ENCODE data around the gene TAF11L10. TPM values are rescaled to one million over a fixed set of nuclear protein-coding genes. Genes with fewer than 3 reads are reported as not detected.

Gene TAF11L10
- total RNA-seq, 1 experiment from 2014 or later, result not detected

- H3K14ac ChIP-seq (ENCODE audit: insufficient read depth, low read length), result no peak overlapping the region
- Mint-ChIP-seq H3K27ac (no peak overlapping the region), H3K27me3 (ENCODE audit: low read depth) (no peaks in the 10 kb centered on the region), H3K4me3 (no peak overlapping the region), H3K9me3 (no peaks in the 10 kb centered on the region; a peak in 1 of 5 replicates), H3K4me1 (no peaks in the 10 kb centered on the region), H3K36me3 (ENCODE audit: insufficient read depth in 1 of 3, low read depth in 3 of 3) (no peaks in the 10 kb centered on the region)
- no peak overlapping the region for H3K9ac ChIP-seq (ENCODE audit: extremely low read depth, insufficient read length, low read length)
- no peak overlapping the region for H4K8ac ChIP-seq (replicated peaks; ENCODE audit: insufficient read length, low read depth, low read length)
- DNase-seq, result no peak
- H4K91ac ChIP-seq (ENCODE audit: insufficient read length, low read depth, low read length), result no peak overlapping the region
- no peak overlapping the region for H2AFZ ChIP-seq (ENCODE audit: low read length)
- H3K56ac ChIP-seq (ENCODE audit: insufficient read length, low read depth, low read length), result no peak overlapping the region
- H4K20me1 ChIP-seq (ENCODE audit: control insufficient read depth, insufficient read depth, insufficient read length), result no peaks in the 10 kb centered on the region
- TF ChIP-seq CTCF (conservative IDR thresholded peaks at IDR 0.05), result no peak
- no peaks in the 10 kb centered on the region for H3K79me2 ChIP-seq (ENCODE audit: insufficient read depth, low read length)
- no peak overlapping the region for H3K27ac ChIP-seq (ENCODE audit: insufficient read length, low read depth, low read length)
- no peaks in the 10 kb centered on the region for H3K79me1 ChIP-seq (ENCODE audit: insufficient read depth, low read depth, low read length, poor library complexity, severe bottlenecking)
- H3K27me3 ChIP-seq (ENCODE audit: insufficient read depth, low read length), result no peaks in the 10 kb centered on the region
- H2BK20ac ChIP-seq (ENCODE audit: low read depth, low read length, poor library complexity, severe bottlenecking), result no peak overlapping the region
- no peak overlapping the region for H2BK12ac ChIP-seq (ENCODE audit: insufficient read length, low read depth, low read length)
- no peak overlapping the region for H3K18ac ChIP-seq (ENCODE audit: insufficient read length, low read depth, low read length)
- no peak overlapping the region for H3K4me2 ChIP-seq (ENCODE audit: insufficient read depth, insufficient read length, low read length)
- no peak overlapping the region for H4K5ac ChIP-seq (ENCODE audit: insufficient read length, low read depth, low read length)
- H3K4ac ChIP-seq (ENCODE audit: low read depth, low read length), result no peak overlapping the region
- no peak overlapping the region for H2BK120ac ChIP-seq (ENCODE audit: low read depth, low read length, poor library complexity, severe bottlenecking)
- no peaks in the 10 kb centered on the region for H3K9me3 ChIP-seq (ENCODE audit: control insufficient read depth, low read depth, low read length)
- no peaks in the 10 kb centered on the region for H3K4me1 ChIP-seq (ENCODE audit: insufficient read depth, low read length)
- WGBS (ENCODE audit: extremely low coverage, insufficient read length, low lambda C conversion rate), result no CpG with 5 or more reads among the region's 11 CpGs
- no peak overlapping the region for H3K23ac ChIP-seq (ENCODE audit: insufficient read length, low read depth, low read length)
- H2BK15ac ChIP-seq (ENCODE audit: low read depth, low read length), result no peak overlapping the region
- no peaks in the 10 kb centered on the region for H3K23me2 ChIP-seq (ENCODE audit: insufficient read length, low read depth, low read length, poor library complexity, severe bottlenecking)
- H3T11ph ChIP-seq (ENCODE audit: low read length), result no peak overlapping the region
- H2BK5ac ChIP-seq (ENCODE audit: insufficient read length, low read length), result no peak overlapping the region
- H2AK5ac ChIP-seq (ENCODE audit: insufficient read length, low read length), result no peak overlapping the region
Measured at GRCh38 chr5:17625686-17626085, 28.1 kb upstream of the TAF11L10 start.
